GM10847 (cell line): Measurements from ENCODE around the gene SEMA5A.

Source experiments
- POLR2A ChIP-seq: IDR thresholded peaks from 2 replicates; pipeline ENCODE4 v1.6.1; 2011; ENCODE audit not compliant: insufficient read length; ENCODE audit errors: extremely low read depth

The SEMA5A gene

DNA sequence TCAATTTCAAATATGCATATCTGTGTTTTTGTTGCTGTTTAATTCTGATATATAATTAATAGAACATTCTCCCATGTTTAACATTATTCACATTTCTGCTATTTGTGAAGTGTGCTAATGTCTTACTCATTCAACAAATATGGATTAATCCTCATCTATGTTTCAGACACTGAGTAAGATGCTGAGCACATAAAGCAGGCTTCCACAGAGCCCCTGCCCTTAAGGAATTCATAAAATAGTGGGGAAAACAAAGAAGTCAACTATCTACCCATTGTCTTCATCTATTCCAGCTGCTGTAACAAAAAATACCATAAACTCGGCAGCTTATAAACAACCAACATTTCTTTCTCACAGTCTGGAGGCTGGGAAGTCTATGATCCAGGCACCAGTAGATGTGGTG, 333.3 kb downstream of the SEMA5A start:
- TF ChIP-seq POLR2A = no peak

- no peak for TF ChIP-seq POLR2A
Measured at GRCh38 chr5:9209846-9210492, 335.9 kb downstream of the SEMA5A start.

GRCh38 chr5:9207817-9208418, 338.0 kb downstream of the SEMA5A start:
- no peak for TF ChIP-seq POLR2A

DNA sequence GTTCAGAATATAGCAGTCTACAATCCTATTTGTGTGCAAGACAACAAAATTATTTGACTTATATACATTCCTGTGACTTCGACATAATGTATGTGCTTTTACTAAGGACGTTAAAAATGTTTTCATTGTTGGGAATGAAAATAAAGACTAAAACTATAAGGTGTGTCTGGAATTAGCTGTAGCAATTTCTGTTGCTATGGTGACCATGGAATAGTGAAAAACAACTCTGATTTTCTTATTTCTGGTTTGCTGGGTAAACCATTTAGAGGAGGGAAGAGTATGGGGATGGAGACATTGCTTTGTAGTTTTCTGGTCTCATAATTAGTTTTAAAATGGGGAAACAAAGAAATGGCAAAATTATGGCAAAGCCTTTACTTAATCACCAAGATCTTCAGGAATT, 343.2 kb downstream of the SEMA5A start:
- no peak for TF ChIP-seq POLR2A

GRCh38 chr5:9201761-9202160, 344.1 kb downstream of the SEMA5A start:
- TF ChIP-seq POLR2A = no peak

- no peak for TF ChIP-seq POLR2A
Measured at GRCh38 chr5:9201011-9201410, 344.9 kb downstream of the SEMA5A start.

- TF ChIP-seq POLR2A = no peak
Measured at GRCh38 chr5:9198394-9198793, 347.5 kb downstream of the SEMA5A start.

DNA sequence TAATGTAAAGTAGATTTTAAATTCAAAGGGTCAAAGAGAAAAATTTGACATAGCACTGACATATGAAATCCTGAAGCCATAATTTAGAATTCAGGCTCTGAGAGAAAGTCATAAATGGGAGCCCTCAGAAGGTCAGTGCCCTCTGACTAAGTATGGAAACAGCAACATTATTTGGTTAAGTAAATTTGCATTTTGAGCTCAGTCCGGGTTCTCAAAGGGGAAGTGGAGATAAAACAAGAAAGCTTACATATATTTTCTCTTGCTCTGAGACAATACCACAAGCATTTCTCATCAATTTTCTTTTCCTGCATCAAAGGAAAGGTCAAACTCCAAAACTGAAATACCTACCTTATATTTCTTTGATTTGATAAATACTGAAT, 348.0 kb downstream of the SEMA5A start:
- TF ChIP-seq POLR2A = no peak

DNA sequence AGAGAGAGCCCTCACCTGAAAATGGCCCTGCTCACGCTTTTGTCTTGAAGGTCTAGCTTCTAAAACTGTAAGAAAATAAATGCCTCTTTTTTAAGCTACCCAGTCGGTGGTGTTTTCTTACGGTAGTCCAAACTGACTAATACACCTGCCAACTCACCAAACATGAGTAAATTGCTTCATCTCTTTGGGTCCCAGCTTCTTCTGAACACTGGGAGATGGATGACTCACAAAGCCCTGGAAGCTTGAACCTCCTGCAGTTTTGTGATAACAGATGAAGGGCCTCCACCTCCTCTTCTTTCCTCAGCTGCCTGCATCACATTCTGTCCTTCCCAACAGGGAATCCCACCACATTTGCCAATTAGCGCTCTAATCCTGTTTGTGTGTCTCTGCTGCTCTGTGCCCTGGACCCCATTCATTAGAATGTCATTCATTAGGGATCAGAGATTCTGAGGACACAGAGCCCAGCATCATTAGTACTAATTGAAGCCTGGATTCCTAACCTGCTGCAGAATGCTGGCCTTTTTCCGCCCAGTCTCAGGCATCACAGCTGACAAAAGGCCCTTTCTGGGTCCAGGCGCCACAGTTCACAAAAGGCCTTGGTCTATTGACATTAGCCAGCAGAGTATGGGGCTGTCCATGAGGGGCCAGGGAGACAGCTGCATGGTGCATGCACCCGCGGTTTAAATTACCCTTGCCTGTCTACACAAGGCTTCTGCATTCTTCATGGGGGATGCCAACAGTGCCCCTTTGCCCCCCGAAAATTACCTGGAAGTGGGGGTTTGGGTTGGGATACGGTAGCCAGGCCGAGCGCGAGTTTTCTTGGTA, 349.3 kb downstream of the SEMA5A start:
- TF ChIP-seq POLR2A = no peak

- no peak for TF ChIP-seq POLR2A
Measured at GRCh38 chr5:9194509-9194908, 351.4 kb downstream of the SEMA5A start.

GRCh38 chr5:9192266-9192665, 353.6 kb downstream of the SEMA5A start:
- no peak for TF ChIP-seq POLR2A

GRCh38 chr5:9189681-9190080, 356.2 kb downstream of the SEMA5A start:
- TF ChIP-seq POLR2A = no peak

GRCh38 chr5:9188956-9189355, 356.9 kb downstream of the SEMA5A start:
- no peak for TF ChIP-seq POLR2A

DNA sequence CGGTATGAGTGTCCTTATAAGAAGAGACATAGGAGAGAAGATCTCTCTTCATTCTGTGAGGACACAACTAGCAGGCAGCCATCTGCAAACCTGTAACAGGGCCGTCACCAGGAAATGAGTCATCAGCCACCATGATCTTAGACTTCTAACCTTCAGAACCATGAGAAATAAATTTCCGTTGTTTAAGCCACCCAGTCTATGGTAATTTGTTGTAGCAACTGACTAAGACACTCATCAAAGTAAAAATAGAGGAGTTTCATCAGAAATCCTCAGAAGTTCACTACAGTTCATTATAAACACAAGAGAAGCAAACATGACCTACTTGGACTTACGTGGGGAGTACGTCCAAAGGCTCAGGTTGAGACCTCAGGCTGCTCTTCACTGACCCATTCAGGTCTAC, 357.7 kb downstream of the SEMA5A start:
- TF ChIP-seq POLR2A = no peak

DNA sequence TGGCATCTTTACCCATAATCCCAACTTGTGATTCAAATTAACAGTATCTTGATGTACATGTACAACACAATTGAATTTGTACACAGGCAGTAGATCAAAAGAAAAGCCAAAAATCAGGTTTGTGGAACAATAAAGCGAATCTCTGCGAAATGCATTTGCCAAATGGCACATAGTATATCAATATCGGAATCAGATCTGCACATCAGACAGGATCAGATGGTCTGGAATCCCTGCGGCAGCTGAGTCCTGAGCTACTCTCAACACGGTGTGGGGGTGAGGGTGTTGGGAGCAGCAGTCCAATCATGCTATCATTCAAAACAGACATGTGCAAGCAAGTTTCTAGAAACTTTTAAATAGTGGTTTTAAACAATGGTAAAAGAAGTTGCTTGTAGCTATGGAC, 358.3 kb downstream of the SEMA5A start:
- TF ChIP-seq POLR2A = no peak

- no peak for TF ChIP-seq POLR2A
Measured at GRCh38 chr5:9186069-9186468, 359.8 kb downstream of the SEMA5A start.
